HepG2 (cell line): Measurements from ENCODE around the gene GYS2. TPM values are rescaled to one million over a fixed set of nuclear protein-coding genes. Genes with fewer than 3 reads are reported as not detected.
A peak's percentile ranks its signal among the peaks of the same experiment; 100 is the strongest.

Experiments used
- EP300 ChIP-seq, 3 experiments: sonication (generic) in 1 of 3; formaldehyde crosslinking in 1 of 3; IDR thresholded peaks; 2 replicates each; pipeline versions ENCODE4 v1.5.1 to v1.6.1; 2011 to 2020; ENCODE audit warnings: low read depth in 2 of 3, low read length in 2 of 3, borderline replicate concordance in 1 of 3, improper control_type of control experiment in 1 of 3, mild to moderate bottlenecking in 1 of 3, missing genetic modification reagents in 1 of 3, moderate library complexity in 1 of 3
- FOXA3 ChIP-seq: IDR thresholded peaks from 2 replicates; pipeline ENCODE4 v1.6.1; 2016; ENCODE audit warnings: missing genetic modification reagents, missing compliant biosample characterization
- GMEB1 ChIP-seq: sonication (generic); formaldehyde crosslinking; IDR thresholded peaks from 2 replicates; pipeline ENCODE4 v1.5.1; 2020; ENCODE audit warnings: missing genetic modification reagents, mild to moderate bottlenecking, borderline replicate concordance
- HBP1 ChIP-seq: IDR thresholded peaks from 2 replicates; pipeline ENCODE4 v1.6.1; 2016; ENCODE audit warnings: low read depth, control low read depth
- IKZF4 ChIP-seq: sonication (generic); formaldehyde crosslinking; IDR thresholded peaks from 2 replicates; pipeline ENCODE4 v1.5.1; 2020; ENCODE audit warnings: borderline replicate concordance, mild to moderate bottlenecking, low read depth, missing genetic modification reagents; ENCODE audit errors: not compliant biosample characterization
- NFKB2 ChIP-seq: sonication (generic); formaldehyde crosslinking; IDR thresholded peaks from 2 replicates; pipeline ENCODE4 v1.4.0; 2020; ENCODE audit warnings: missing genetic modification reagents, borderline replicate concordance
- NFYB ChIP-seq: sonication (generic); formaldehyde crosslinking; IDR thresholded peaks from 2 replicates; pipeline ENCODE4 v1.4.0; 2020; ENCODE audit warnings: missing genetic modification reagents
- RFXAP ChIP-seq: sonication (generic); formaldehyde crosslinking; IDR thresholded peaks from 2 replicates; pipeline ENCODE4 v1.4.0; 2020; ENCODE audit warnings: missing genetic modification reagents, borderline replicate concordance
- SNAPC5 ChIP-seq: sonication (generic); formaldehyde crosslinking; IDR thresholded peaks from 2 replicates; pipeline ENCODE4 v1.8.1; 2023; ENCODE audit warnings: mild to moderate bottlenecking, missing genetic modification reagents, borderline replicate concordance
- TEF ChIP-seq: sonication (generic); formaldehyde crosslinking; IDR thresholded peaks from 2 replicates; pipeline ENCODE4 v1.5.0; 2020; ENCODE audit warnings: missing genetic modification reagents
- TFDP1 ChIP-seq: IDR thresholded peaks from 2 replicates; pipeline ENCODE4 v1.6.1; 2016; ENCODE audit warnings: missing compliant biosample characterization, missing genetic modification reagents, borderline replicate concordance
- ZMYM4 ChIP-seq: sonication (generic); formaldehyde crosslinking; IDR thresholded peaks from 2 replicates; pipeline ENCODE4 v1.8.1; 2023; ENCODE audit warnings: mild to moderate bottlenecking, missing genetic modification reagents
- ZNF550 ChIP-seq: sonication (generic); formaldehyde crosslinking; IDR thresholded peaks from 2 replicates; pipeline ENCODE4 v1.4.0; 2020; ENCODE audit warnings: mild to moderate bottlenecking, missing genetic modification reagents, borderline replicate concordance
- ZNF563 ChIP-seq: sonication (generic); formaldehyde crosslinking; IDR thresholded peaks from 2 replicates; pipeline ENCODE4 v1.8.0; 2022; ENCODE audit warnings: mild to moderate bottlenecking, moderate library complexity, missing genetic modification reagents
- ZNF629 ChIP-seq: sonication (generic); formaldehyde crosslinking; conservative IDR thresholded peaks from 2 replicates; pipeline ENCODE4 v1.5.0; 2020; ENCODE audit warnings: missing genetic modification reagents
- ZNF740 ChIP-seq: sonication (generic); formaldehyde crosslinking; IDR thresholded peaks from 2 replicates; pipeline ENCODE4 v1.4.0; 2020; ENCODE audit warnings: missing genetic modification reagents
- ZNF749 ChIP-seq: sonication (generic); formaldehyde crosslinking; IDR thresholded peaks from 2 replicates; pipeline ENCODE4 v1.8.0; 2022; ENCODE audit warnings: mild to moderate bottlenecking, missing genetic modification reagents, moderate library complexity, borderline replicate concordance
- ZNF816 ChIP-seq: sonication (generic); formaldehyde crosslinking; IDR thresholded peaks from 2 replicates; pipeline ENCODE4 v1.8.0; 2022; ENCODE audit warnings: missing genetic modification reagents, mild to moderate bottlenecking, borderline replicate concordance
- ZNF83 ChIP-seq: sonication (generic); formaldehyde crosslinking; IDR thresholded peaks from 2 replicates; pipeline ENCODE4 v1.4.0; 2020; ENCODE audit warnings: missing genetic modification reagents, mild to moderate bottlenecking, borderline replicate concordance
- ZSCAN25 ChIP-seq: sonication (generic); formaldehyde crosslinking; IDR thresholded peaks from 2 replicates; pipeline ENCODE4 v1.8.0; 2022; ENCODE audit warnings: mild to moderate bottlenecking, missing genetic modification reagents
- ZSCAN31 ChIP-seq: sonication (generic); formaldehyde crosslinking; IDR thresholded peaks from 2 replicates; pipeline ENCODE4 v1.5.0; 2020; ENCODE audit warnings: low read depth, mild to moderate bottlenecking, missing genetic modification reagents
- polyA plus RNA-seq, 8 experiments: library from polyadenylated mRNA; depleted of rRNA in 3 of 8; stranded (reverse) in 7 of 8; unstranded in 1 of 8; fragments of >200 nt; fragmentation: Illumina TruSeq in 4 of 8; extraction: Trizol in 4 of 8; gene quantifications; 2 replicates each; pipeline versions ENCODE4 v1.2.1 to v1.2.3, GENCODE V29; 2011 to 2016; ENCODE audit warnings: low read depth in 4 of 8, missing spikeins in 1 of 8, mixed read lengths in 1 of 8; ENCODE audit not compliant: insufficient read depth in 1 of 8
- total RNA-seq, 5 experiments: library from RNA; depleted of rRNA; stranded (reverse); fragments of >200 nt; fragmentation: Illumina TruSeq; extraction: Trizol; gene quantifications; 2 replicates each; pipeline ENCODE4 v1.2.3, GENCODE V29; 2016; ENCODE audit warnings: low read depth in 1 of 5

The GYS2 gene
- total and polyA plus RNA-seq, 2 of the 13 experiments (the other 11 are each of a cell fraction or from before 2014, with no cell fraction given), result not detected

- TF ChIP-seq ZNF629 (CRISPR knock-in tag) (0 out of 2 replicates have a peak, but pooled peaks have one; percentile 5), GMEB1 (peak; percentile 54; the same call in 1 of the 2 replicates), SNAPC5 (CRISPR knock-in tag) (no peak), RFXAP (peak; percentile 91), ZNF83 (CRISPR knock-in tag) (0 out of 2 replicates have a peak, but pooled peaks have one; percentile 81), NFKB2 (CRISPR knock-in tag) (peak; percentile 72; the same call in 1 of the 2 replicates), ZNF749 (CRISPR knock-in tag) (peak; percentile 54; the same call in 1 of the 2 replicates), HBP1 (CRISPR knock-in tag) (peak; percentile 96), TFDP1 (CRISPR knock-in tag) (peak; percentile 96), ZNF740 (CRISPR knock-in tag) (no peak), IKZF4 (peak; percentile 24), ZNF816 (CRISPR knock-in tag) (peak; percentile 52; the same call in 1 of the 2 replicates), ZNF550 (CRISPR knock-in tag) (0 out of 2 replicates have a peak, but pooled peaks have one; percentile 24), ZSCAN31 (CRISPR knock-in tag) (peak; percentile 80; the same call in 1 of the 2 replicates), EP300 (IDR thresholded peaks at IDR 0.05; ENCODE audit: low read depth in 2 of 2, low read length in 2 of 2) (0 out of 4 replicates have a peak, but pooled peaks of 1 of the 2 experiments have one; percentile 19), EP300 (CRISPR knock-in tag; IDR thresholded peaks at IDR 0.05; ENCODE audit: borderline replicate concordance) (no peak), ZNF563 (CRISPR knock-in tag) (0 out of 2 replicates have a peak, but pooled peaks have one; percentile 21), ZSCAN25 (CRISPR knock-in tag) (peak; percentile 62; the same call in 1 of the 2 replicates), TEF (CRISPR knock-in tag) (no peak), ZMYM4 (CRISPR knock-in tag) (peak; percentile 99), NFYB (CRISPR knock-in tag) (peak; percentile 99), FOXA3 (peak; percentile 18; the same call in 1 of the 2 replicates)
These were observed 103.1 kb downstream of the GYS2 start, which contains the start of the genes GOLT1B and RECQL (continued) for GRCh38 chr12:21501258-21502163.
